ENCODE data around the gene FGGY. TPM values are rescaled to one million over a fixed set of nuclear protein-coding genes. Genes with fewer than 3 reads are reported as not detected.

The FGGY gene
- total RNA-seq, 1 experiment from 2014 or later = 14.6 TPM

DNA sequence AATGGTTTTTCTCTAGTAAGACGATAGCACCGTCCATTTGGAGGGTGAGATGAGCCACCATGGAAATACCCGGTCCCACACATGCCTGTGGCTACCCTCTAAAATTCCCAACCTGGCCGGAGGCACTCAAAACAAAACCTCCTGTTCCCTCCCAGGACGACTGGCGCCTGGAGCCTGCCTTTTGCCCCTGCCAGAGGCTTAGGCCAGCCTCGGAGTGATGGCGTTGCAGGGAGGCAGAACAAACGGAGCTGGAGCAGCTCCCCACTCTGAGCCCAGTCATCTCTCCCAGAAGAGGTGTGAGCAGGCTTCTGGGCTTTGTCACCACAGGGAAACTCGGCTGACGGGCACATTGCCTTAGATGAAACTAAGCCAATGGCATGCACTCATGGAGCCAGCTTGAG, 304.1 kb downstream of the FGGY start:
- no peaks in the 10 kb centered on the region for H3K23me2 ChIP-seq (ENCODE audit: insufficient read length, low read depth, low read length, poor library complexity, severe bottlenecking)
- no peaks in the 10 kb centered on the region for H3K9me3 ChIP-seq (ENCODE audit: control insufficient read depth, low read depth, low read length)
- Mint-ChIP-seq H3K27me3 (ENCODE audit: low read depth) (no peaks in the 10 kb centered on the region), H3K36me3 (ENCODE audit: insufficient read depth in 1 of 3, low read depth in 3 of 3) (no peaks in the 10 kb centered on the region), H3K4me1 (peaks cover 8 to 9% of the 10 kb centered on the region in 2 experiments; a peak in 3 of 4 replicates), H3K4me3 (no peak overlapping the region), H3K9me3 (no peaks in the 10 kb centered on the region), H3K27ac (no peak overlapping the region)
- no peak overlapping the region for H4K8ac ChIP-seq (replicated peaks; ENCODE audit: insufficient read length, low read depth, low read length)
- no peak overlapping the region for H3T11ph ChIP-seq (ENCODE audit: low read length)
- H2AK5ac ChIP-seq (ENCODE audit: insufficient read length, low read length) = no peak overlapping the region
- no peaks in the 10 kb centered on the region for H3K79me2 ChIP-seq (ENCODE audit: insufficient read depth, low read length)
- H3K56ac ChIP-seq (ENCODE audit: insufficient read length, low read depth, low read length) = no peak overlapping the region
- TF ChIP-seq CTCF (conservative IDR thresholded peaks at IDR 0.05) = no peak
- H2BK120ac ChIP-seq (ENCODE audit: low read depth, low read length, poor library complexity, severe bottlenecking) = no peak overlapping the region
- H2BK12ac ChIP-seq (ENCODE audit: insufficient read length, low read depth, low read length) = no peak overlapping the region
- DNase-seq = peak; percentile 25
- WGBS (ENCODE audit: extremely low coverage, insufficient read length, low lambda C conversion rate) = no CpG with 5 or more reads among the region's 11 CpGs
- no peak overlapping the region for H2BK15ac ChIP-seq (ENCODE audit: low read depth, low read length)
- no peak overlapping the region for H2AFZ ChIP-seq (ENCODE audit: low read length)
- no peak overlapping the region for H3K4ac ChIP-seq (ENCODE audit: low read depth, low read length)
- no peak overlapping the region for H2BK5ac ChIP-seq (ENCODE audit: insufficient read length, low read length)
- no peak overlapping the region for H3K9ac ChIP-seq (ENCODE audit: extremely low read depth, insufficient read length, low read length)
- H3K4me1 ChIP-seq (ENCODE audit: insufficient read depth, low read length) = peaks cover 3% of the 10 kb centered on the region; the same call in 1 of the 2 replicates
- no peaks in the 10 kb centered on the region for H4K20me1 ChIP-seq (ENCODE audit: control insufficient read depth, insufficient read depth, insufficient read length)
- no peak overlapping the region for H3K18ac ChIP-seq (ENCODE audit: insufficient read length, low read depth, low read length)
- no peak overlapping the region for H4K91ac ChIP-seq (ENCODE audit: insufficient read length, low read depth, low read length)
- no peak overlapping the region for H4K5ac ChIP-seq (ENCODE audit: insufficient read length, low read depth, low read length)
- no peaks in the 10 kb centered on the region for H3K27me3 ChIP-seq (ENCODE audit: insufficient read depth, low read length)
- no peak overlapping the region for H3K23ac ChIP-seq (ENCODE audit: insufficient read length, low read depth, low read length)
- no peak overlapping the region for H3K4me2 ChIP-seq (ENCODE audit: insufficient read depth, insufficient read length, low read length)
- H3K79me1 ChIP-seq (ENCODE audit: insufficient read depth, low read depth, low read length, poor library complexity, severe bottlenecking) = no peaks in the 10 kb centered on the region
- H2BK20ac ChIP-seq (ENCODE audit: low read depth, low read length, poor library complexity, severe bottlenecking) = no peak overlapping the region
- no peak overlapping the region for H3K14ac ChIP-seq (ENCODE audit: insufficient read depth, low read length)
- H3K27ac ChIP-seq (ENCODE audit: insufficient read length, low read depth, low read length) = no peak overlapping the region
